ENCODE data around the gene PYCR2.
A peak's percentile ranks its signal among the peaks of the same experiment; 100 is the strongest.
"Not testable (repeated sequence)": the region's sequence is repeated elsewhere in the genome, so short reads cannot be mapped to it uniquely, and the experiment has no call there.

The PYCR2 gene

GRCh38 chr1:225923692-225924555 lies at the start of gene PYCR2:
Gene PYCR2 (minus strand): TSS chr1:225924250. CDS start chr1:225924110, 140 bp downstream.
- DNase-seq: peak; percentile 94
- H3K27ac Mint-ChIP-seq: peak within 1 kb of the TSS; percentile 96
- H3K4me3 Mint-ChIP-seq: peak within 1 kb of the TSS; percentile 91
- H3K27me3 Mint-ChIP-seq (ENCODE audit: low read depth, poor library complexity): no peaks in the 10 kb centered on the region
- peaks cover 14% of the 10 kb centered on the region for H3K36me3 Mint-ChIP-seq (ENCODE audit: low read depth)
- peaks cover 29% of the 10 kb centered on the region for H3K4me1 Mint-ChIP-seq
- H3K9me3 Mint-ChIP-seq: no peaks in the 10 kb centered on the region
- no peak for TF ChIP-seq CTCF (IDR thresholded peaks at IDR 0.05)

- Mint-ChIP-seq H3K9me3 (peaks cover 15% of the 10 kb centered on the region), H3K27me3 (ENCODE audit: low read depth, poor library complexity) (peaks cover 4% of the 10 kb centered on the region), H3K27ac (no peak overlapping the region), H3K4me1 (peaks cover 13% of the 10 kb centered on the region), H3K4me3 (no peak overlapping the region), H3K36me3 (ENCODE audit: low read depth) (peaks cover 4% of the 10 kb centered on the region)
- DNase-seq: no peak
- no peak for TF ChIP-seq CTCF (IDR thresholded peaks at IDR 0.05)
Measured at GRCh38 chr1:225973158-225973557, 49.1 kb upstream of the PYCR2 start.

GRCh38 chr1:225972344-225973152 lies 48.5 kb upstream of the PYCR2 start:
- Mint-ChIP-seq H3K27ac (no peak overlapping the region), H3K36me3 (ENCODE audit: low read depth) (peaks cover 4% of the 10 kb centered on the region), H3K4me1 (peaks cover 8% of the 10 kb centered on the region), H3K9me3 (peaks cover 15% of the 10 kb centered on the region), H3K27me3 (ENCODE audit: low read depth, poor library complexity) (peaks cover 4% of the 10 kb centered on the region), H3K4me3 (no peak overlapping the region)
- no peak for TF ChIP-seq CTCF (IDR thresholded peaks at IDR 0.05)
- no peak for DNase-seq

GRCh38 chr1:225970592-225971157 lies 46.6 kb upstream of the PYCR2 start:
- peaks cover 15% of the 10 kb centered on the region for H3K9me3 Mint-ChIP-seq
- H3K27ac Mint-ChIP-seq; H3K36me3 Mint-ChIP-seq (ENCODE audit: low read depth); DNase-seq; H3K4me1 Mint-ChIP-seq; H3K4me3 Mint-ChIP-seq; H3K27me3 Mint-ChIP-seq (ENCODE audit: low read depth, poor library complexity): not testable (repeated sequence)

DNA sequence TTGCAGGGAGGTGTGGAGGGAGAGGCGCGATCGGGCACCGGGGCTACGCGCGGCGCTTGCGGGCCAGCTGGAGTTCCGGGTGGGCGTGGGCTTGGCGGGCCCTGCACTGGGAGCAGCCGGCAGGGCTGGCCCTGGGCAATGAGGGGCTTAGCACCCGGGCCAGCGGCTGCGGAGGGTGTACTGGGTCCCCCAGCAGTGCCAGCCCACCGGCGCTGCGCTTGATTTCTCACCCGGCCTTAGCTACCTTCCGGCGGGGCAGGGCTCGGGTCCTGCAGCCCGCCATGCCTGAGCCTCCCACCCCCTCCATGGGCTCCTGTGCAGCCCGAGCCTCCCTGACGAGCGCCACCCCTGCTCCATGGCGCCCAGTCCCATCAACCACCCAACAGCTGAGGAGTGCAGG lies 45.7 kb upstream of the PYCR2 start:
- not testable (repeated sequence) for H3K36me3 Mint-ChIP-seq (ENCODE audit: low read depth); H3K4me3 Mint-ChIP-seq; H3K27me3 Mint-ChIP-seq (ENCODE audit: low read depth, poor library complexity); DNase-seq; H3K27ac Mint-ChIP-seq
- Mint-ChIP-seq H3K4me1 (peaks cover 13% of the 10 kb centered on the region), H3K9me3 (peaks cover 15% of the 10 kb centered on the region)

GRCh38 chr1:225965231-225965630 lies 41.2 kb upstream of the PYCR2 start:
- H3K36me3 Mint-ChIP-seq (ENCODE audit: low read depth): no peaks in the 10 kb centered on the region
- H3K27ac Mint-ChIP-seq: no peak overlapping the region
- H3K27me3 Mint-ChIP-seq (ENCODE audit: low read depth, poor library complexity): peaks cover 19% of the 10 kb centered on the region
- peaks cover 10% of the 10 kb centered on the region for H3K4me1 Mint-ChIP-seq
- H3K4me3 Mint-ChIP-seq: no peak overlapping the region
- no peak for DNase-seq
- no peak for TF ChIP-seq CTCF (IDR thresholded peaks at IDR 0.05)
- peaks cover 7% of the 10 kb centered on the region for H3K9me3 Mint-ChIP-seq
